Neuronal stem cell (in vitro differentiated cells): ENCODE data around the gene C16orf78.
A peak's percentile ranks its signal among the peaks of the same experiment; 100 is the strongest.

ENCODE experiments used
- DNase-seq: peaks from one replicate; pipeline ENCODE4 v3.0.0-alpha.2; 2013; ENCODE audit warnings: low spot score
- H2AFZ ChIP-seq: one replicate; pipeline ENCODE4 v1.6.1; 2013; ENCODE audit warnings: mild to moderate bottlenecking, low read length, inconsistent platforms
- H2AK5ac ChIP-seq: 2 replicates; pipeline ENCODE4 v1.6.1; 2013; ENCODE audit warnings: low read depth, mild to moderate bottlenecking, inconsistent platforms, low read length, moderate library complexity, mixed read lengths
- H2BK120ac ChIP-seq: 2 replicates; pipeline ENCODE4 v1.6.1; 2013; ENCODE audit warnings: low read depth, mild to moderate bottlenecking, inconsistent platforms, low read length, moderate library complexity, mixed read lengths
- H2BK12ac ChIP-seq: one replicate; pipeline ENCODE4 v1.6.1; 2013; ENCODE audit warnings: low read length, inconsistent platforms
- H2BK15ac ChIP-seq: 2 replicates; pipeline ENCODE4 v1.6.1; 2013; ENCODE audit warnings: mild to moderate bottlenecking, low read length, inconsistent platforms, mixed read lengths
- H2BK5ac ChIP-seq: one replicate; pipeline ENCODE4 v1.6.1; 2013; ENCODE audit warnings: inconsistent platforms, mild to moderate bottlenecking, low read length, moderate library complexity
- H3K14ac ChIP-seq: one replicate; pipeline ENCODE4 v1.6.1; 2013; ENCODE audit warnings: low read length, inconsistent platforms
- H3K18ac ChIP-seq: 2 replicates; pipeline ENCODE4 v1.6.1; 2013; ENCODE audit warnings: low read length, inconsistent platforms
- H3K23ac ChIP-seq: 2 replicates; pipeline ENCODE4 v1.6.1; 2013; ENCODE audit warnings: low read depth, mild to moderate bottlenecking, mixed read lengths, low read length, inconsistent platforms; ENCODE audit not compliant: poor library complexity
- H3K27ac ChIP-seq: replicated peaks from 3 replicates; pipeline ENCODE4 v1.5.1; 2013; ENCODE audit warnings: low read length, inconsistent platforms
- H3K27me3 ChIP-seq, 3 experiments: 2 replicates each; pipeline ENCODE4 v1.6.1; 2013; ENCODE audit warnings: low read length in 3 of 3, mild to moderate bottlenecking in 2 of 3, inconsistent platforms in 1 of 3, low read depth in 1 of 3, mixed read lengths in 1 of 3, moderate library complexity in 1 of 3; ENCODE audit not compliant: control insufficient read depth in 3 of 3, insufficient read depth in 3 of 3
- H3K36me3 ChIP-seq, 2 donors: replicated peaks in 1 of 2; 2 replicates each; pipeline ENCODE4 v1.6.1; 2013; ENCODE audit warnings: low read length in 2 of 2; ENCODE audit not compliant: control insufficient read depth in 2 of 2, insufficient read depth in 2 of 2
- H3K4ac ChIP-seq: 2 replicates; pipeline ENCODE4 v1.6.1; 2013; ENCODE audit warnings: inconsistent platforms, mild to moderate bottlenecking, low read length, moderate library complexity
- H3K4me1 ChIP-seq, 2 donors: 1 replicate in 1 of 2; 2 replicates in 1 of 2; pipeline ENCODE4 v1.6.1; 2013; ENCODE audit warnings: low read length in 2 of 2, low read depth in 1 of 2; ENCODE audit not compliant: control insufficient read depth in 2 of 2, insufficient read depth in 1 of 2
- H3K4me2 ChIP-seq: one replicate; pipeline ENCODE4 v1.6.1; 2013; ENCODE audit warnings: mild to moderate bottlenecking, low read length, inconsistent platforms; ENCODE audit not compliant: insufficient read depth, poor library complexity, severe bottlenecking
- H3K4me3 ChIP-seq, 2 donors: 2 replicates each; pipeline ENCODE4 v1.5.1; 2013; ENCODE audit warnings: low read length in 2 of 2, mild to moderate bottlenecking in 2 of 2, inconsistent platforms in 1 of 2, moderate library complexity in 1 of 2
- H3K79me1 ChIP-seq: one replicate; pipeline ENCODE4 v1.6.1; 2013; ENCODE audit warnings: low read depth, mild to moderate bottlenecking, inconsistent platforms, low read length, moderate library complexity
- H3K9ac ChIP-seq: one replicate; pipeline ENCODE4 v1.6.1; 2013; ENCODE audit warnings: mild to moderate bottlenecking, low read depth, low read length, inconsistent platforms; ENCODE audit not compliant: poor library complexity
- H3K9me3 ChIP-seq, 2 donors: replicated peaks in 1 of 2; 2 replicates each; pipeline versions ENCODE3 to v1.6.1; 2013; ENCODE audit warnings: low read length in 2 of 2, mild to moderate bottlenecking in 2 of 2, inconsistent platforms in 1 of 2, low read depth in 1 of 2, mixed read lengths in 1 of 2, moderate library complexity in 1 of 2; ENCODE audit not compliant: control insufficient read depth in 2 of 2, insufficient read depth in 1 of 2
- H4K8ac ChIP-seq: one replicate; pipeline ENCODE4 v1.6.1; 2013; ENCODE audit warnings: low read depth, mild to moderate bottlenecking, inconsistent platforms, low read length, moderate library complexity
- H4K91ac ChIP-seq: one replicate; pipeline ENCODE4 v1.6.1; 2013; ENCODE audit warnings: low read length, low read depth, mild to moderate bottlenecking, inconsistent platforms; ENCODE audit not compliant: poor library complexity
- WGBS, 2 donors: extraction: QIAGEN DNeasy Blood & Tissue Kit; methylation state at CpG; one replicate each; pipeline ENCODE4 v1.1.7; 2013; ENCODE audit warnings: missing lambda C conversion rate in 2 of 2, mixed read lengths in 1 of 2; ENCODE audit not compliant: insufficient read length in 2 of 2, insufficient replicate concordance in 1 of 2; ENCODE audit errors: extremely low coverage in 2 of 2; 5-methylcytosine and 5-hydroxymethylcytosine counted together

C16orf78 gene

DNA sequence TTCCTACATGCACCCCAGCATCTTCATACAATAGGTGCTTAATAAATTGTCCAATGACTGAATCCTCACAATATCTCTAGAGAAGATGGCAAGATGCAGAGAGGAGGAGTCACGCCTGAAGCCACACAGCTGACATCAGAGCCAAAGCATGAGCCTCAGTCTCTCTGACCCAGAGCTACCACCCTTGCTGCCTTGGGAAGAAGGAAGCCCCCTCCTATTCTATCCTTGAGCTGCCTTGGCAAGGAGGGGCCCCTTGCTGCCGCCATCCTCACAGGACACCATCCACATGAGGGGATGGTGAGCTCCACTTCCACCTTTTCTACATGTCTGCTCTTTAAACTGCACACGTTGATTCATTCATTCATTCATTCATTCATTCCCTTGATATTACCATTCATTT is 37.0 kb upstream of the C16orf78 start:
- Histone ChIP-seq H3K9ac (no peak overlapping the region), H3K14ac (peak overlapping the region; percentile 82), H4K91ac (no peak overlapping the region), H3K23ac (no peak overlapping the region), H3K18ac (no peak overlapping the region), H3K79me1 (no peaks in the 10 kb centered on the region), H2BK120ac (no peak overlapping the region), H3K4me2 (no peak overlapping the region), H2BK5ac (no peak overlapping the region), H3K4me1 (peaks cover 0 to 4% of the 10 kb centered on the region in 2 donors), H2AFZ (no peak overlapping the region), H3K4me3 (no peak overlapping the region), H3K4ac (no peak overlapping the region), H2BK12ac (no peak overlapping the region), H3K27me3 (no peaks in the 10 kb centered on the region), H3K27ac (no peak overlapping the region), H3K9me3 (no peaks in the 10 kb centered on the region), H2BK15ac (no peak overlapping the region), H2AK5ac (no peak overlapping the region), H4K8ac (no peak overlapping the region), H3K36me3 (no peaks in the 10 kb centered on the region)
- no peak for DNase-seq
- no CpG with 5 or more reads among the region's 3 CpGs for WGBS, 2 donors

GRCh38 chr16:49337814-49338350 is 35.7 kb upstream of the C16orf78 start:
- no peaks in the 10 kb centered on the region for H3K36me3 ChIP-seq
- no peak overlapping the region for H2BK120ac ChIP-seq
- H2AFZ ChIP-seq: no peak overlapping the region
- no peak overlapping the region for H2BK5ac ChIP-seq
- no peaks in the 10 kb centered on the region for H3K27me3 ChIP-seq
- H3K9ac ChIP-seq: no peak overlapping the region
- no peak overlapping the region for H3K4ac ChIP-seq
- no peak overlapping the region for H2BK15ac ChIP-seq
- H3K14ac ChIP-seq: no peak overlapping the region
- no peaks in the 10 kb centered on the region for H3K79me1 ChIP-seq
- H3K9me3 ChIP-seq: no peaks in the 10 kb centered on the region
- no peak overlapping the region for H3K27ac ChIP-seq
- no peak overlapping the region for H3K4me3 ChIP-seq
- no peak for DNase-seq
- no peak overlapping the region for H3K23ac ChIP-seq
- no peak overlapping the region for H4K8ac ChIP-seq
- no peak overlapping the region for H4K91ac ChIP-seq
- WGBS, 2 donors: no CpG with 5 or more reads among the region's 6 CpGs
- H2AK5ac ChIP-seq: no peak overlapping the region
- H3K18ac ChIP-seq: no peak overlapping the region
- peaks cover 0 to 3% of the 10 kb centered on the region in 2 donors for H3K4me1 ChIP-seq
- H3K4me2 ChIP-seq: no peak overlapping the region
- H2BK12ac ChIP-seq: no peak overlapping the region

- no peaks in the 10 kb centered on the region for H3K27me3 ChIP-seq
- WGBS, 2 donors: no CpG with 5 or more reads among the region's 10 CpGs
These were observed 34.9 kb upstream of the C16orf78 start for GRCh38 chr16:49338611-49339265.

DNA sequence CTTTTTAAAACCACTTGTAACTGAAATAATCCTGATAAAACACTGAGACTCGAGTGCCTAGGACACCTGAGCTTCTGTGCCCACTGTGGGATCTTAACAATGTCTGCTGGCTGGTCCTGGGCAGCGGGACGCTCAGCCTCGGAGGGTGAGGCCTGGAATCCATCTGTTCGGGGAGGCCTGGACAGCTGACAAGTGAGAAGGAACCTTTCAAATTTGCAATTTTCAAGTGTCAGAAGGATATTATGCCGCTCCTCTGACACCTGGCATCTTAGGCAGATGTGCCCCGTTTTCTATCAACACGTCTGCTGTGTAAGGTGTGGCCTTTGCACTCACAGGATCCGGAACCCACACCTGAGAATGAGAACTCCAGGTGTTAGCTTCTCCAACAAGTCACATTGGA is 33.1 kb upstream of the C16orf78 start:
- no CpG with 5 or more reads among the region's 9 CpGs for WGBS, 2 donors
- H2AK5ac ChIP-seq: no peak overlapping the region
- no peaks in the 10 kb centered on the region for H3K79me1 ChIP-seq

More at GRCh38 chr16:49338611-49339265, 34.9 kb upstream of the C16orf78 start:
- no peak overlapping the region for H3K4me2 ChIP-seq
- no peak overlapping the region for H2BK5ac ChIP-seq
- H4K8ac ChIP-seq: no peak overlapping the region
- H3K79me1 ChIP-seq: no peaks in the 10 kb centered on the region
- H2BK120ac ChIP-seq: no peak overlapping the region
- DNase-seq: no peak
- no peak overlapping the region for H3K27ac ChIP-seq
- no peaks in the 10 kb centered on the region for H3K9me3 ChIP-seq
- H3K9ac ChIP-seq: no peak overlapping the region
- H2BK12ac ChIP-seq: no peak overlapping the region
- H3K4ac ChIP-seq: no peak overlapping the region
- no peak overlapping the region for H3K18ac ChIP-seq
- H3K4me3 ChIP-seq: no peak overlapping the region
- H3K4me1 ChIP-seq: no peaks in the 10 kb centered on the region
- no peak overlapping the region for H3K14ac ChIP-seq
- no peak overlapping the region for H4K91ac ChIP-seq
- no peak overlapping the region for H3K23ac ChIP-seq
- H2AK5ac ChIP-seq: no peak overlapping the region
- H2BK15ac ChIP-seq: no peak overlapping the region
- H3K36me3 ChIP-seq: no peaks in the 10 kb centered on the region
- H2AFZ ChIP-seq: no peak overlapping the region

More for the DNA sequence above, 33.1 kb upstream of the C16orf78 start:
- Histone ChIP-seq H2BK15ac (no peak overlapping the region), H3K23ac (no peak overlapping the region), H3K4me1 (no peaks in the 10 kb centered on the region), H3K4me3 (no peak overlapping the region), H3K4ac (no peak overlapping the region), H3K4me2 (no peak overlapping the region), H4K91ac (no peak overlapping the region), H3K9me3 (no peaks in the 10 kb centered on the region), H3K27me3 (peaks cover 0 to 2% (median 0%) of the 10 kb centered on the region in 3 experiments), H2BK120ac (no peak overlapping the region), H2BK5ac (no peak overlapping the region), H4K8ac (no peak overlapping the region), H3K27ac (no peak overlapping the region), H2AFZ (no peak overlapping the region), H3K18ac (no peak overlapping the region), H2BK12ac (no peak overlapping the region), H3K36me3 (no peaks in the 10 kb centered on the region), H3K9ac (no peak overlapping the region), H3K14ac (no peak overlapping the region)
- DNase-seq: no peak
